SK-N-SH (cell line): ENCODE results near the gene IDH2. TPM values are rescaled to one million over a fixed set of nuclear protein-coding genes. Genes with fewer than 3 reads are reported as not detected.

Experiments
- CTCF ChIA-PET: fragments of 300-600, 350-600 bp; formaldehyde crosslinking; extraction: SDS; loops from one replicate; lab custom pipeline; 2021; lab: Yijun Ruan, JAX
- POLR2A ChIA-PET: fragments of 350-600 bp; sonication (Branson Sonifier 250); formaldehyde crosslinking; extraction: SDS; loops from one replicate; lab custom pipeline; 2020; ENCODE audit warnings: antibody characterized with exemption, inconsistent platforms; lab: Yijun Ruan, JAX
- DNase-seq: peaks from one replicate; pipeline ENCODE4 v3.0.0; 2012
- H2AFZ ChIP-seq: fragments of 200-600 bp; sonication (generic); 2 replicates; pipeline ENCODE4 v1.8.1; 2016; ENCODE audit warnings: antibody characterized with exemption, mild to moderate bottlenecking, low read depth
- H3F3A ChIP-seq: fragments of 200-600 bp; sonication (generic); replicated peaks from 2 replicates; pipeline ENCODE3; 2016; ENCODE audit warnings: antibody characterized with exemption, mild to moderate bottlenecking; ENCODE audit not compliant: insufficient read depth
- H3K27ac ChIP-seq, 2 experiments: fragments of 200-500 bp in 1 of 2; fragments of 200-600 bp in 1 of 2; sonication (Bioruptor generic) in 1 of 2; sonication (generic), shearing (Covaris generic) in 1 of 2; 2 replicates each; pipeline versions ENCODE4 v1.5.1 to v1.6.1; 2014 to 2016; ENCODE audit warnings: low read depth in 2 of 2, inconsistent platforms in 1 of 2, low read length in 1 of 2, mild to moderate bottlenecking in 1 of 2, mixed read lengths in 1 of 2
- H3K27me3 ChIP-seq: fragments of 200-600 bp; sonication (generic), shearing (Covaris generic); 2 replicates; pipeline ENCODE4 v1.6.1; 2016; ENCODE audit warnings: mixed run types; ENCODE audit not compliant: insufficient read depth
- H3K36me3 ChIP-seq, 2 experiments: fragments of 200-500 bp in 1 of 2; fragments of 200-600 bp in 1 of 2; sonication (Bioruptor generic) in 1 of 2; sonication (generic) in 1 of 2; replicated peaks in 1 of 2; 2 replicates each; pipeline versions ENCODE3 to v1.5.1; 2014 to 2016; ENCODE audit warnings: low read length in 1 of 2, mild to moderate bottlenecking in 1 of 2; ENCODE audit not compliant: insufficient read depth in 2 of 2, control insufficient read depth in 1 of 2
- H3K4me1 ChIP-seq, 2 experiments: fragments of 200-500 bp in 1 of 2; fragments of 200-600 bp in 1 of 2; sonication (Bioruptor generic) in 1 of 2; sonication (generic), shearing (Covaris generic) in 1 of 2; 2 replicates each; pipeline versions ENCODE4 v1.5.1 to v1.6.1; 2014 to 2016; ENCODE audit warnings: low read depth in 1 of 2, low read length in 1 of 2, mixed run types in 1 of 2; ENCODE audit not compliant: insufficient read depth in 2 of 2, control insufficient read depth in 1 of 2
- H3K4me2 ChIP-seq: fragments of 200-600 bp; sonication (generic), shearing (Covaris generic); 2 replicates; pipeline ENCODE4 v1.6.1; 2017; ENCODE audit warnings: mixed run types
- H3K4me3 ChIP-seq, 2 experiments: fragments of 200-500 bp in 1 of 2; fragments of 200-600 bp in 1 of 2; sonication (Bioruptor generic) in 1 of 2; sonication (generic), shearing (Covaris generic) in 1 of 2; 2 replicates each; pipeline versions ENCODE4 v1.5.1 to v1.8.1; 2014 to 2016; ENCODE audit warnings: low read depth in 2 of 2, inconsistent platforms in 1 of 2, low read length in 1 of 2, mild to moderate bottlenecking in 1 of 2, mixed read lengths in 1 of 2, moderate library complexity in 1 of 2
- H3K79me2 ChIP-seq: fragments of 200-600 bp; sonication (generic); 2 replicates; pipeline ENCODE4 v1.8.1; 2017; ENCODE audit warnings: mild to moderate bottlenecking; ENCODE audit not compliant: insufficient read depth
- H3K9ac ChIP-seq: fragments of 200-600 bp; sonication (generic); 2 replicates; pipeline ENCODE4 v1.6.1; 2017; ENCODE audit warnings: mixed run types
- H3K9me2 ChIP-seq: fragments of 200-600 bp; sonication (generic); 2 replicates; pipeline ENCODE4 v1.6.1; 2017; ENCODE audit warnings: mixed run types
- H3K9me3 ChIP-seq: fragments of 200-600 bp; sonication (generic); 2 replicates; pipeline ENCODE4 v1.6.1; 2017; ENCODE audit warnings: mixed run types, mild to moderate bottlenecking, moderate library complexity
- H4K20me1 ChIP-seq: fragments of 200-600 bp; sonication (generic); 2 replicates; pipeline ENCODE4 v1.6.1; 2017; ENCODE audit warnings: mild to moderate bottlenecking, mixed run types; ENCODE audit not compliant: insufficient read depth
- ELF1 ChIP-seq: IDR thresholded peaks from 2 replicates; pipeline ENCODE4 v1.4.0; 2012
- EZH2phosphoT487 ChIP-seq: fragments of 200-600 bp; sonication (generic); IDR thresholded peaks from 2 replicates; pipeline ENCODE4 v1.6.1; 2017; ENCODE audit warnings: low read depth, mixed run types, mild to moderate bottlenecking, antibody characterized with exemption, moderate library complexity, borderline replicate concordance
- FOXM1 ChIP-seq: IDR thresholded peaks from 2 replicates; pipeline ENCODE4 v1.4.0; 2012; ENCODE audit warnings: low read depth, mild to moderate bottlenecking
- IRF3 ChIP-seq: fragments of 150-350 bp; IDR thresholded peaks from 2 replicates; pipeline ENCODE4 v1.6.1; 2016; ENCODE audit warnings: mild to moderate bottlenecking, low read depth, low read length
- MXI1 ChIP-seq: IDR thresholded peaks from 2 replicates; pipeline ENCODE4 v1.6.1; 2012; ENCODE audit warnings: mild to moderate bottlenecking, low read depth, low read length, improper control_type of control experiment
- NRF1 ChIP-seq: IDR thresholded peaks from 2 replicates; pipeline ENCODE4 v1.6.1; 2012; ENCODE audit warnings: low read depth, mild to moderate bottlenecking, low read length
- REST ChIP-seq: IDR thresholded peaks from 2 replicates; pipeline ENCODE4 v1.6.1; 2012; ENCODE audit warnings: mild to moderate bottlenecking, low read depth, low read length, moderate library complexity
- RFX5 ChIP-seq: IDR thresholded peaks from 2 replicates; pipeline ENCODE4 v1.6.1; 2012; ENCODE audit warnings: mild to moderate bottlenecking, improper control_type of control experiment, low read length
- SIN3A ChIP-seq: IDR thresholded peaks from 2 replicates; pipeline ENCODE4 v1.6.1; 2012; ENCODE audit warnings: low read depth, mild to moderate bottlenecking, low read length, moderate library complexity, borderline replicate concordance
- SMC3 ChIP-seq: IDR thresholded peaks from 2 replicates; pipeline ENCODE4 v1.6.1; 2012; ENCODE audit warnings: low read depth, low read length, improper control_type of control experiment
- ZBTB33 ChIP-seq: IDR thresholded peaks from 2 replicates; pipeline ENCODE4 v1.4.0; 2012; ENCODE audit warnings: low read depth, borderline replicate concordance
- whole genome bisulfite sequencing: methylation state at CpG from one replicate; pipeline ENCODE4 v1.1.6; 2017; ENCODE audit warnings: low lambda C conversion rate; 5-methylcytosine and 5-hydroxymethylcytosine counted together
- polyA plus RNA-seq, 3 experiments: library from polyadenylated mRNA; depleted of rRNA; stranded (reverse); fragments of >200 nt; gene quantifications; 2 replicates each; pipeline ENCODE4 v1.2.3, GENCODE V29; 2012

IDH2 gene
- polyA plus RNA-seq, 1 of the 3 experiments (the other 2 are of a cell fraction) = 25.2 TPM

- CTCF ChIA-PET = interaction anchor here (0.8 to 3.0 kb wide), 3 partner anchors 13 to 183 kb away, joined by 3 to 29 read pairs (median 3); no protein-coding TSS in a partner anchor
- 95% methylated on average over 14 of the region's 17 CpGs for WGBS
Observed at GRCh38 chr15:90072978-90073640, 29.2 kb downstream of the IDH2 start.

More at GRCh38 chr15:90072978-90073640, 29.2 kb downstream of the IDH2 start:
- Histone ChIP-seq H3K27me3 (no peaks in the 10 kb centered on the region), H4K20me1 (no peaks in the 10 kb centered on the region), H2AFZ (no peak overlapping the region), H3K9me3 (no peaks in the 10 kb centered on the region), H3K4me3 (no peak overlapping the region), H3K4me1 (no peaks in the 10 kb centered on the region; a peak in 1 of 4 replicates), H3K27ac (no peak overlapping the region), H3K9ac (no peak overlapping the region), H3K79me2 (no peaks in the 10 kb centered on the region), H3K36me3 (no peaks in the 10 kb centered on the region), H3K4me2 (no peak overlapping the region), H3F3A (no peaks in the 10 kb centered on the region), H3K9me2 (no peaks in the 10 kb centered on the region)
- DNase-seq = no peak
- TF ChIP-seq FOXM1 (no peak), SMC3 (no peak), EZH2phosphoT487 (no peak), MXI1 (no peak), ELF1 (no peak), ZBTB33 (no peak), SIN3A (no peak), RFX5 (no peak), IRF3 (no peak), NRF1 (no peak), REST (no peak)
- POLR2A ChIA-PET = no interaction called here
